NCI-H82 (cell line): ENCODE results near the gene LRGUK.

Experiments used
- DNase-seq: peaks from one replicate; lab custom pipeline; 2025; lab: John Stamatoyannopoulos, UW

The LRGUK gene

DNA sequence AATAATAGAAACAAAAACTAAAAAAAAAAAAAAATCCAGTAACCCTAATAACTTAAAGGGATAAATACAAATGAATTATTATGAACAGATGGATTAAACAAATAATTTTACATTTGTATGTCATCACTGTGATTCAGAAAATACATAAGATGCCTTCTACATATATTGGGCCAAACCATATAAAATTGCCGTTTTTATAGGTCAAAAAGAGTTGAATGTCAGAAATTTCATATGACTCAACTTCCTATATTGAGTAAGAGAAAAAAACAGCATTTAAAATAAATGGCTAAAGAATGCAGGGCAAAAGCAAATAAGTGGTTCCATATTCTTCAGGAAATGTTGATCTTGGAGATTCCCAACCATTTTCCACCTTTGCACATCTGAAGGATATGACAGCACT lies 180.2 kb downstream of the LRGUK start:
- no peak for DNase-seq

DNA sequence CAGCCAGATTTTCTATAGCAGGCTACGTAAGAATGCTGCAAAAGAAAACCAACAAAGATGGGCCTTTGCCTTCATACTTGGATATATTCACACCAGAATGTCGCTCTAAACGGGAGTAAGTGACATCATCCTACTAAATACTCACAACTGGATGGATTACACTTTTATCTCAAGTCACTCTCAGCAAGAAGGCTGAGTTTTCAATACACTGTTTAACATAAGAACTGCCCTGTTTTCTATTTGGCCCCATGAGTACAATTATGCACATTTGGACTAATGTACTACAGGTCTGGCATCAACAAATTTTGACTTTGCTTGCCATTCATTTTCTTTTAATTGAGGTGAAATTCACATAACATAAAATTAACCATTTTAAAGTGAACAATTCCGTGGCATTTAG lies 181.4 kb downstream of the LRGUK start:
- DNase-seq, result no peak

DNA sequence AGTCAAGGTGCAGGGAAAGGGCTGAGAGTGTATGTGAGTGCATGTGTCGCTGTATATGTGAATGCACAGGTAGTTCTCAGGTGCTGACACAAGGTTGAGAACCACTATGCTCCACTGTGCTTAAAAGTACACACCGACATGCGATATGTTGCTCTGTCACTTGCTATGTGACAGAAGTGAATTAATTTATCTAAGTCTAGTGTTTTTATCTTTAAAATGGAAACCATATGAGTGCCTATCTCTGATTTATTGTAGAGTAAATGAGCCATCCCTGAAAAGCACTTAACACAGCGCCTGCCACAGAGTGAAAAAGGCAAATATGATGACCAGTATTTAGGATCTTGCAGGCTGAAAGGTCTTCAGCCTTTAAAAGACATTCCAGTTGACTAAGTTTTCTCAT lies 184.7 kb downstream of the LRGUK start:
- no peak for DNase-seq

DNA sequence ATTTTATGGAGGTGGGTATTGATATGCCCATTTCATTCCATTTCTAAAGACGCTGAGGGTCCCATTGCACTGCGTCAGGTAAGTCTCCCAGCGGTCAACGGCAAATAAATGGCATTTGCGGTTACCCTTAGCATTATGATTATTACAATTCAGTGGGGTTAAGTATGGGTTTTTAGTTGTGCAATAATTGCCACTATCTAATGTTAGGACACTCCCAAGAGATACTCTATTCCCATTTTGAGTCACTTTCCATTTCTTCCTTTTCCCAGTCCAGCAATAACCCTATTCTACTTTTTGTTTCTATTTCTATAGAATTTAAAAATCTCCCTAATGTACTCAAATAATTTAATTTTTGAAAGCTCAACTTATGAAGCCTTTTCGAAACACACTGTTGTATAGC lies 185.6 kb downstream of the LRGUK start:
- DNase-seq, result no peak

DNA sequence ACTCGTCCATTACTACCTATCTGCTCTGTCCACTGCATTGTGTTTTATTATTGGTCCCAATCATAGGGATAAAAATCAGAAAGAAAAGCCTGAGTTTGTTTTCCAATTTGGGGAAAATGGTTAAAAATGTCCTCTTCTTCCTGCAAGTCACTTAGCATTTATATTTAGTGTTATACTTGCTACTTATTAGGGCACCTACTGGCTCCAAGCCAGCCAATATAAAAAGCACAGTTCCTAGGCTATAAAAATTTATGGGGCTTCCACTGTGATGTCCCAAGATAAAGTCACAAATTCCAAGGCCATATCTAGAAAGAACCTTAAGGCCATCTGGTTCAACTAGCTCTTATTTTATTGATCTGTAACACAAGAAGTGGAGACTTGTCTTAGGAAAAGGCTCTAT lies 186.4 kb downstream of the LRGUK start:
- DNase-seq, result no peak
